CD4-positive, CD25-positive, alpha-beta regulatory T cell (primary cell): ENCODE data around the gene ARHGEF11. TPM values are rescaled to one million over a fixed set of nuclear protein-coding genes. Genes with fewer than 3 reads are reported as not detected.

ENCODE experiments used
- ATAC-seq, 2 donors: fragments of 150-1000 bp; cut with Tn5 transposase; one replicate each; pipeline ENCODE4 v1.10.0; 2021; ENCODE audit warnings: low read depth in 2 of 2, moderate number of reproducible peaks in 2 of 2, moderate library complexity in 1 of 2
- DNase-seq, 3 donors: peaks; one replicate each; pipeline versions ENCODE4 v3.0.0 to v3.0.0-alpha.2; 2012 to 2022; ENCODE audit warnings: mixed read lengths in 1 of 3
- H3K27ac ChIP-seq: one replicate; pipeline ENCODE4 v1.7.0; 2013; ENCODE audit warnings: mild to moderate bottlenecking, low read length; ENCODE audit not compliant: insufficient read depth, poor library complexity, severe bottlenecking
- H3K27me3 ChIP-seq: one replicate; pipeline ENCODE4 v1.7.0; 2013; ENCODE audit warnings: low read length; ENCODE audit not compliant: control insufficient read depth, insufficient read depth
- H3K36me3 ChIP-seq: one replicate; pipeline ENCODE4 v1.7.0; 2013; ENCODE audit warnings: mild to moderate bottlenecking, low read length, moderate library complexity; ENCODE audit not compliant: control insufficient read depth, insufficient read depth
- H3K4me1 ChIP-seq: 2 replicates; pipeline ENCODE4 v1.7.0; 2013; ENCODE audit warnings: mild to moderate bottlenecking, low read length; ENCODE audit not compliant: insufficient read depth, control insufficient read depth, poor library complexity, severe bottlenecking
- H3K4me3 ChIP-seq: one replicate; pipeline ENCODE4 v1.7.0; 2013; ENCODE audit warnings: low read depth, mild to moderate bottlenecking, low read length, moderate library complexity
- H3K9me3 ChIP-seq, 2 experiments: 1 replicate in 1 of 2; 2 replicates in 1 of 2; pipeline ENCODE4 v1.7.0; 2013; ENCODE audit warnings: low read length in 2 of 2, mild to moderate bottlenecking in 1 of 2, moderate library complexity in 1 of 2; ENCODE audit not compliant: control insufficient read depth in 2 of 2
- H3K27ac Mint-ChIP-seq, 3 donors: one replicate each; pipeline ENCODE4 v1.8.0; 2020 to 2022; ENCODE audit warnings: mild to moderate bottlenecking in 3 of 3, mixed read lengths in 3 of 3, moderate library complexity in 2 of 3
- H3K27me3 Mint-ChIP-seq: one replicate; pipeline ENCODE4 v1.8.0; 2022; ENCODE audit warnings: mild to moderate bottlenecking, mixed read lengths
- H3K36me3 Mint-ChIP-seq: one replicate; pipeline ENCODE4 v1.8.0; 2020; ENCODE audit warnings: mixed read lengths
- H3K4me1 Mint-ChIP-seq, 4 donors: one replicate each; pipeline ENCODE4 v1.8.0; 2020 to 2022; ENCODE audit warnings: mixed read lengths in 4 of 4, mild to moderate bottlenecking in 1 of 4
- H3K4me3 Mint-ChIP-seq, 4 donors: one replicate each; pipeline ENCODE4 v1.8.0; 2020 to 2022; ENCODE audit warnings: mild to moderate bottlenecking in 4 of 4, mixed read lengths in 4 of 4, moderate library complexity in 3 of 4
- H3K9me3 Mint-ChIP-seq, 7 donors: one replicate each; pipeline ENCODE4 v1.8.0; 2020 to 2022; ENCODE audit warnings: mixed read lengths in 7 of 7, mild to moderate bottlenecking in 3 of 7, moderate library complexity in 2 of 7
- polyA plus RNA-seq, 4 donors: library from polyadenylated mRNA; unstranded; fragments of 300-500 nt; fragmentation: Illumina TruSeq; gene quantifications; one replicate each; pipeline ENCODE4 v1.2.3, GENCODE V29; 2021
- total RNA-seq: library from RNA; stranded (reverse); gene quantifications from one replicate; pipeline ENCODE4 v1.2.3, GENCODE V29; 2022

ARHGEF11 gene
- total and polyA plus RNA-seq, 5 donors from 2014 or later: 18.2 to 39.4 (median 20.8) TPM

DNA sequence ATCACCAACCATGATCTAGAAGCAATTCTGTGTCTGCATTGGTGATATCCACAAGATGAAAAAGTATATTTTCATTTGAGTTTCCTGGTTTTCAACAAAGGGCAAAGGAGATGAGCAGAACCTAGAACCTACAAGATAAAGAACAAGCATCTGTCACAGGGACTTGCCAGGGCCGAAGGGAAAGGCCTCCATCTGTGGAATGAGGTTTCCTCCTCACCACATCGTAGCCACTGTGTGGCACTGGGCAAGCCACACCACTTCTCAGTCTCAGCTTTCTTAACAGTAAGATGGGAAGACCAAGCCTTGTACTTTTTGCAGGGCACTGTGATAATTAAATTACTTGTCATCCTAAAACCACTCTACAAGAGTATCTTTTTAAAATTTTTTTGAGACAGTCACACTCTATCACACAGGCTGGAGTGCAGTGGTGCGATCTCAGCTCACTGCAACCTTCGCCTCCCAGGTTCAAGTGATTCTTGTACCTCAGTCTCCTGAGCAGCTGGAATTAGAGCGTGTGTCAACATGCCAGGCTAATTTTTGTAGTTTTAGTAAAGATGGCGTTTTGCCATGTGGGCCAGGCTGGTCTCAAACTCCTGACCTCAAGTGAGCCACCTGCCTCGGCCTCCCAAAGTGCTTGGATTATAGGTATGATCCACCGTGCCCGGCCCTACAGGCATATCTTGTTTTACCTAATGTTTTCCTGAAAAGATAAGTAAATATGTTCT lies 45.8 kb downstream of the ARHGEF11 start:
- H3K27ac Mint-ChIP-seq: no peak overlapping the region
- H3K4me3 ChIP-seq: no peak overlapping the region
- no peak overlapping the region for H3K27ac ChIP-seq
- no peaks in the 10 kb centered on the region for H3K4me1 Mint-ChIP-seq
- peaks cover 44% of the 10 kb centered on the region for H3K27me3 Mint-ChIP-seq
- DNase-seq: no peak
- no peaks in the 10 kb centered on the region for H3K36me3 ChIP-seq
- H3K36me3 Mint-ChIP-seq: peaks cover 3% of the 10 kb centered on the region
- no peaks in the 10 kb centered on the region for H3K4me1 ChIP-seq
- H3K9me3 Mint-ChIP-seq: peaks cover 0 to 2% (median 0%) of the 10 kb centered on the region in 7 donors
- no peaks in the 10 kb centered on the region for H3K9me3 ChIP-seq
- peaks cover 16% of the 10 kb centered on the region for H3K27me3 ChIP-seq
- H3K4me3 Mint-ChIP-seq: no peak overlapping the region
- no peak for ATAC-seq

- Histone ChIP-seq H3K27ac (no peak overlapping the region), H3K9me3 (no peaks in the 10 kb centered on the region), H3K4me3 (no peak overlapping the region), H3K36me3 (no peaks in the 10 kb centered on the region), H3K27me3 (peaks cover 16% of the 10 kb centered on the region), H3K4me1 (no peaks in the 10 kb centered on the region)
- Mint-ChIP-seq H3K27ac (no peak overlapping the region), H3K4me1 (no peaks in the 10 kb centered on the region), H3K4me3 (no peak overlapping the region), H3K27me3 (peaks cover 38% of the 10 kb centered on the region), H3K36me3 (peaks cover 3% of the 10 kb centered on the region), H3K9me3 (peaks cover 0 to 2% (median 0%) of the 10 kb centered on the region in 7 donors)
- ATAC-seq (no peak), DNase-seq (no peak)
Measured at GRCh38 chr1:156998840-156999500, 46.6 kb downstream of the ARHGEF11 start.

- no peaks in the 10 kb centered on the region for H3K9me3 ChIP-seq
- no peak overlapping the region for H3K27ac ChIP-seq
- no peak overlapping the region for H3K27ac Mint-ChIP-seq
- no peaks in the 10 kb centered on the region for H3K4me1 ChIP-seq
- H3K36me3 Mint-ChIP-seq: peaks cover 3% of the 10 kb centered on the region
- H3K36me3 ChIP-seq: no peaks in the 10 kb centered on the region
- no peak for ATAC-seq
- peaks cover 38% of the 10 kb centered on the region for H3K27me3 Mint-ChIP-seq
- no peak overlapping the region for H3K4me3 Mint-ChIP-seq
- peaks cover 15% of the 10 kb centered on the region for H3K27me3 ChIP-seq
- DNase-seq: no peak
- no peaks in the 10 kb centered on the region for H3K4me1 Mint-ChIP-seq
- no peak overlapping the region for H3K4me3 ChIP-seq
- H3K9me3 Mint-ChIP-seq: peaks cover 0 to 2% (median 0%) of the 10 kb centered on the region in 7 donors
Measured at GRCh38 chr1:156998301-156998700, 47.2 kb downstream of the ARHGEF11 start.

DNA sequence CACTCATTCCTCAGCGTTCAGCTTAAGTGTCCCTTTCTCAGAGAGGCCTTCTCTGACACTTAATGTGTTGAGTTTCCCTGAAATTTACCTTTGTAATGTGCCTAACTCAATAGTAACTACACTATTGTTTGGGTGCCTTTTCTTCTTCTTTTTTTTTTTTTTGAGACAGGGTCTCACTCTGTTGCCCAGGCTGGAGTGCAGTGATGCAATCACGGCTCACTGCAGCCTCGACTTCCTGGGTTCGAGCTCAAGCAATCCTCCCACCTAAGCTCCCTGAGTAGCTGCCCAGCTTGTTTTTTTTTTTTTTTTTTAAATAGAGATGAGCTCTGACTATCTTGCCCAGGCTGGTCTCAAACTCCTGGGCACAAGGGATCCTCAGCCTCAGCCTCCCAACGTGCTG lies 50.1 kb downstream of the ARHGEF11 start:
- H3K36me3 ChIP-seq: no peaks in the 10 kb centered on the region
- no peak overlapping the region for H3K27ac ChIP-seq
- H3K9me3 ChIP-seq: no peaks in the 10 kb centered on the region
- H3K27me3 ChIP-seq: peaks cover 8% of the 10 kb centered on the region
- Mint-ChIP-seq H3K36me3 (peaks cover 3% of the 10 kb centered on the region), H3K4me1 (no peaks in the 10 kb centered on the region), H3K9me3 (peaks cover 0 to 2% (median 0%) of the 10 kb centered on the region in 7 donors), H3K27me3 (peaks cover 23% of the 10 kb centered on the region), H3K4me3 (no peak overlapping the region), H3K27ac (no peak overlapping the region)
- H3K4me1 ChIP-seq: no peaks in the 10 kb centered on the region
- no peak overlapping the region for H3K4me3 ChIP-seq
- DNase-seq (no peak), ATAC-seq (no peak)

- peaks cover 8% of the 10 kb centered on the region for H3K27me3 ChIP-seq
- Mint-ChIP-seq H3K4me3 (no peak overlapping the region), H3K4me1 (no peaks in the 10 kb centered on the region), H3K27ac (no peak overlapping the region), H3K9me3 (peaks cover 0 to 2% (median 0%) of the 10 kb centered on the region in 7 donors), H3K36me3 (peaks cover 3% of the 10 kb centered on the region), H3K27me3 (peaks cover 30% of the 10 kb centered on the region)
- H3K36me3 ChIP-seq: no peaks in the 10 kb centered on the region
- no peak for ATAC-seq
- H3K27ac ChIP-seq: no peak overlapping the region
- no peaks in the 10 kb centered on the region for H3K4me1 ChIP-seq
- H3K4me3 ChIP-seq: no peak overlapping the region
- H3K9me3 ChIP-seq: no peaks in the 10 kb centered on the region
- no peak for DNase-seq
Measured at GRCh38 chr1:156994277-156994676, 51.3 kb downstream of the ARHGEF11 start.

- Histone ChIP-seq H3K27ac (no peak overlapping the region), H3K36me3 (no peaks in the 10 kb centered on the region), H3K4me1 (no peaks in the 10 kb centered on the region), H3K4me3 (no peak overlapping the region), H3K9me3 (no peaks in the 10 kb centered on the region), H3K27me3 (peaks cover 8% of the 10 kb centered on the region)
- H3K9me3 Mint-ChIP-seq: peaks cover 0 to under 1% (median 0%) of the 10 kb centered on the region in 7 donors
- no peak overlapping the region for H3K4me3 Mint-ChIP-seq
- H3K36me3 Mint-ChIP-seq: peaks cover 3% of the 10 kb centered on the region
- no peak overlapping the region for H3K27ac Mint-ChIP-seq
- ATAC-seq: no peak
- DNase-seq: no peak
- H3K27me3 Mint-ChIP-seq: peaks cover 34% of the 10 kb centered on the region
- no peaks in the 10 kb centered on the region for H3K4me1 Mint-ChIP-seq
Measured at GRCh38 chr1:156993426-156994147, 52.0 kb downstream of the ARHGEF11 start.

- peaks cover 0 to 1% (median 0%) of the 10 kb centered on the region in 7 donors for H3K9me3 Mint-ChIP-seq
- DNase-seq (no peak), ATAC-seq (no peak)
- no peaks in the 10 kb centered on the region for H3K4me1 Mint-ChIP-seq
- Histone ChIP-seq H3K36me3 (no peaks in the 10 kb centered on the region), H3K4me1 (no peaks in the 10 kb centered on the region), H3K9me3 (no peaks in the 10 kb centered on the region), H3K4me3 (no peak overlapping the region), H3K27me3 (peaks cover 10% of the 10 kb centered on the region), H3K27ac (no peak overlapping the region)
- no peak overlapping the region for H3K4me3 Mint-ChIP-seq
- H3K27ac Mint-ChIP-seq: no peak overlapping the region
- H3K36me3 Mint-ChIP-seq: peaks cover 3% of the 10 kb centered on the region
- peaks cover 43% of the 10 kb centered on the region for H3K27me3 Mint-ChIP-seq
Measured at GRCh38 chr1:156992215-156992614, 53.3 kb downstream of the ARHGEF11 start.
